Activated CD8-positive, alpha-beta memory T cell treated with anti-CD3 and anti-CD28 coated beads, Interleukin-2, amount 50 U/mL, for 1 hour (primary cell): ENCODE data around the gene ISG20L2.

Experiments used
- DNase-seq: peaks from one replicate; pipeline ENCODE4 v3.0.0-alpha.2; 2020; ENCODE audit errors: extremely low read depth

ISG20L2 gene

DNA sequence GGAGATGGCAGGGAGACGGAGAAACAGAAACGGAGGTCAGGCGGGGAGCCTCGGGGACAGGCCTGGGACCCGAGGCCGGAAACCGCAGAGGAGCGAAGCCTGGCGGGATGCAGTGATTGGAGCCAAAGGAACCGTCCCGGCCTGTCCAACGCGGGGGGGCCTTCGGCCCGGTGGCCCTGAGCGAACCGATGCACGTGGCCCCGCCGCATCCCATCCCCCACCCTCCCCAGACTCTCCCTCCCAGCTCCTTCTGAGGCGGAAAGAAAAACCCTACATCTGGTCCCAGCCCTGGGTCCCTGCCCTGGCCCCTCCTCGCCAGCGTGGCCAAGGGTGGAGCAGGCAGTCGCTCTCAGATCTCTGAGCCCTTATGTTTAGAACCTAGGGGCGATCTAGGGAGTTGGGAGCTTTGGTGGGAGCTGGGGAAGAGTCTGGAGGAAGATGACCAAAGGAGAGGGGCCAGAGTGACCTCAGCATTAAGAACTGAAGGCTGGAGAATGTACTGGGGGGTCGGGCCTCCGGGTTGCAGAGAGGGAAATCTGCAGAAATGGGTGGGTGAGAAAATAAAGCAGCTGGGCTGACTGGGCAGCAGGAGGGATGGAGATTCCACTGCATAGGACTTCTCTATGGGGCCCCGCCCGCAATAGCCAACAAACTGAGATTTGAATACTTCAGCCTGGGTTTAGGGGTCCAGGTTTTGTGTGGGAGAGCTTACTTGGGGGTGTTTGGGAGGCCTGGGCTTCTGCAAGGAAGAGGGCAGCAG, 21.7 kb downstream of the ISG20L2 start:
- no peak for DNase-seq

DNA sequence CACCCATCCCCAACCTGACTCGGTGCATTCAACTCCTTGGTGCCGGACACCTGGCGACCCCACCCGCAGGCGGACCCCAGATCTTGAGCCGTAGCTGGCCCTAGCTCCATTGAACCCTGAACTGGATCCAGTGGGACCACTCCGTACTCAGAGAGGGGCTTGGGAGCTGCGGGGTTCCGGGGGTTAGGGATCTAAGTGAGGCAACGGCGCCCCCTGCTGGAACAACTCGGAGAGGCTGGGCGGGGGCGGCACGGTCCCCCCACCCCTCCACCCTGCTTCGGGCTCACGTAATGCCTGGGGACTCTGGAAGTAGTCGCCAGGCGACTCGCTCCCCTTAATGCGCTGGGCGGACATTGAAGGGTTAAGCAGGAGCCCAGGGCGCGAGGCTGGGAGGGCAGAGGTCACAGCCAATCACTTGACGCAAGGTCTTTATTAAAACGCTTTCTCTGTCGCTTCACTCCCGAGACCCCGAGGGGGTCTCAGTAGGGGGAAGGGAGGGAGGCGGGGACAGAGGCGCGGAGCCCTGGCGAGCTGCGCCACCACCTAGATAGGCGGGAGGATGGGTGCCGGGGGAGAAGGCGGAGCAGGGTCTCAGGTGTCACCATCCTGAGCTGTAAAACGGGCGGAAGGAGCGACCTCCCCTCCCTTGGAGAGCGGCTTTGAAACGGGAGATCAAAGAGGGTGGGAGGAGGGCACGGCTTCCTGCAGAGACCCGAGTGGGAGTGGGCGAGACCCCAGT, 22.5 kb downstream of the ISG20L2 start:
- peak; percentile 34 for DNase-seq

DNA sequence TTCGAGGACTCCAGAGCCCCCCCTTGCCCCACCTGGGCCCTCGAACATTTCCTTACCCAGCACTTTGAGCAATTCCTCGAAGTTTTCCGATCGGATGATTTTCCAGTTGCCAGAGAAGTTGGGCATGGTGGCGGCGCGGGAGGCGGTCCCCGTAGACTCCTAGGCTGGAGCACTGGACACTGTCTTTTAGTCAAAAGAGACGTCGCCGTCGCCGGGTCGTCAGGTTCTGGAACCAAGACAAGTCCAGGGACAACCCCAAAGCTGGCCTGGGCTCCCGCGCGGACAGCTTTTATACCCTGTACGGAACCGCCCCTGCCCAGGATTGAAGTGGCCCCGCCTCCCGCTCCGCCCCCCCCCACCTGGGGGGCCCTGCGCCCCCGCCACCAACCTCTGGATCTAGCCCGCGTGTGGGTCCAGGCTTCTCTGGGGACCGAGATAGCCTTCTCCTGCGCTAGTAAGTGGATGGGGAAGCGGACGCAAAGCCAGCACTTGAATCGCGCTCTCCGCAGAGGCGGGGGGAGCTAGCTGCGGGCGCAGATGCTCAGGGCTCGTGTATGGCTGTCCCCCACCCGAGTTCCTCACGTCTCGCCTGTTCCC, 23.1 kb downstream of the ISG20L2 start, which contains the start of gene CRABP2:
Gene CRABP2, minus strand, starts transcription at position 263 of the 597 bp plus-strand sequence. Its CDS starts 137 bp downstream, at position 126.
- no peak for DNase-seq

DNA sequence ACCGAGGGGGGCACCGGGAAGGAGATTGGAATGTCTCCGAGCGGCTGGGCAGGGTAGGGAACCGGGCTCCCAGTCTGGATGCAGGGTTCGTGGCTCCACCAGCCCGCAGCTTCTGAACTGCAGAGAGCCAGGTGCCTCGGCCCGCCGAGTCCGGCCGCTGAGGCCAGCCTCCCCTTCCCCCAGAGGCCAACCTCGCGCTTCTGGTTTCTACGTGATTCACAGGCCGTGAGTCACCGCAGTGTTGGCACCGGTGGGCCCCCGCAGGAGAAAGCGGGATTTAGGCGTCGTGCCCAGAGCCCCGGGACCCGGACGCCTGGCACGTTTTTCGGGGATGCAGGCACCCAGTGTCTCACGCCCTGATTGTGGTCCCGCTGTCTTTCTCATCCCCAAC, 23.6 kb downstream of the ISG20L2 start:
- no peak for DNase-seq

DNA sequence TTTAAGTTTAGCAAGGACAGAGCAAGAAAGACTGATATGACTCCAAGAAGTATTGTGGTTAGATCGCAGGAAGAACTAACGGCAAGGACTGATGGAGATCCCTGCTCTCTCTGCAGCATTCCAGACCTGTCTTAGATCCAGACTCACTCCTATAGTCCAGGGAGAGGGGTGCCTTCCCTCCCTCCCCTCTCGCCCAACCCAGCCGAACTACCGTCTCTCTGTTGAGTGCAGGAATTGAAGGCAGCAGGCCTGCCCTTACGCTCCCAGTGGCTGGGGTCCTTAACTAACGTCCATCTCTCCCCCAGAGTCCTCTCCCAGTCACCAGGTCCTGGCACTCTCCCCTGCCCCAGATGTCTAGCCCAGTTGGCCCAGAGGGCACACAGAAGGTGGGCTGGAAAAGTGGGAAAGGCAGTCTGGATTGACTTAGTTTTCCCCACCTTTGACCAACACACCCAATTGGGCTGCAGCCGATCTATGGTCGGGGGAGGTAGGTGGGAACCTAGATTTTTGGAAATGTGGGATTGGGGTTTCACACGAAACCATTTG, 24.3 kb downstream of the ISG20L2 start:
- no peak for DNase-seq

DNA sequence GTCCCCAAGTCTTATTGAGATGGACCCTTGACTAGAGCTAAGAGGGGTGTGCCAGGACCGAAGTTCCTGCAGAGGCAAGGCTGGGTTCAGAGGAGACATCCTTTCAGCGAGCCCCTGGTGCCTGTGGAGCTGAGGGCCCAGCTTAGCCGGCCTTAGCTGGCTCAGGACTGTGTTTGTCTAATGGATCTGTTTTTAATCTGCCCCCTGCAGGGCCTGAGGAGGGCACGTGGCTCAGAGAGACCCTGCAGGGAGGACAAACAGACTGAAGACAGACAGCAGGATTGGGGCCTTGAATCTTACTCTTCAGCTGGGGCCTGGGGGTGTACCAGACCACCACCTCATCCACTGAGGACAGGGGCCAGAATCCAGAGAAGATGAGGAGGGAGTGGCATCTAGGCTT, 24.8 kb downstream of the ISG20L2 start:
- DNase-seq = no peak

DNA sequence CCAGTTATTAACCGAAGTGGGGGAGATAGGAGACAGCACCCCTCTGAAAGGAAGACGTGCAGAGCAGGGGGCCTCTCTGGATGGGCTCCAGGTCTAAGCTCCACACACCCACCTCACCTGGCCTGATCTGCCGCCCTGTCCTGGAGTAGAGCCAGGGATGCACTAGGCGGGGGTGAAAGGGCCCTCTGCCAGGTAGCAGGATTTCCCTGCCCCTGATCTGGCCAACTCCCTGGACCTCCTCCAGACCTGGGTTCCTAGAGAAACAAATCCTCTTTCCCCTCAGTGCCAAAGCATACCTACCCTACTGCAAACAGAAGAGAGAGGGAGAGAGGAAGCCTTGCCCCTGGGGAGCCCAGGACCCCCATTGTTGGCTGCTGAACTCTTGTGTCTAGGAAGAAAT, 25.2 kb downstream of the ISG20L2 start:
- DNase-seq = no peak

DNA sequence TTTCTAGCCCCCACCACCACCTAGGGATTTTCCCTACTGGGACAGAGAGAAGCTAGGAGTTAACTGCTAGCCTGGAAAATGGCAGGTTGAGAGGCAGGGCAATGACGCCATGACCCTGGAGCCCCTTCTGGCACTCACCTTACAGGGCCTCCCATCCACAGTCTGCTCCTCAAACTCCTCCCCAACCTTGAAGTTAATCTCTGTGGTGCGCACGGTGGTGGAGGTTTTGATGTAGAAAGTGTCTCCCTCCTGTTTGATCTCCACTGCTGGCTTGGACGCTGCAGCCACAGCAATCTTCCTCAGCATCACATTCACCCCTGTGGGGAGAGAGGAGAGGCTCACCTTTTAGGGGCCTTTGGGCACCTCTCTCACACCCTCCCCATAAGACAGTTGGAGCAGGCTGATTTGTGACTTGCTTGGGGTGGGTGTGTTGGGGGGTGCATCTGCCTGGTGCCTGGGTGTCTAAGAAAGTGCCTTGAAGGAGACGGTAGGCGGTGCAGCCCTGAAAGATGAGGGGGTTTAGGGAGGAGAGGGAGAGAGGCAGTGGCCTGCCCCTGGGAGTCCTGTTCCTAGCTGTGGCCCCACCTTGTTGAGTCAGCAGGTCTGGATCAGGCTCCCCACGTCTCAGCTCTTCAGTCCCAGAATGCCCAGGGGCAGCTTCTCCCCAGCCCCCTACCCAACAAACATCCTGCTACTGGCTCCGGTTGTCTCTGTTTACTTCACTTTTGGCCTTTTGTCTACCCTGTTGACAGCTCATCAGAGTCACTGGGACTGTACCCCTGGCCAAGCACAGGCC, 27.6 kb downstream of the ISG20L2 start:
- DNase-seq = no peak

DNA sequence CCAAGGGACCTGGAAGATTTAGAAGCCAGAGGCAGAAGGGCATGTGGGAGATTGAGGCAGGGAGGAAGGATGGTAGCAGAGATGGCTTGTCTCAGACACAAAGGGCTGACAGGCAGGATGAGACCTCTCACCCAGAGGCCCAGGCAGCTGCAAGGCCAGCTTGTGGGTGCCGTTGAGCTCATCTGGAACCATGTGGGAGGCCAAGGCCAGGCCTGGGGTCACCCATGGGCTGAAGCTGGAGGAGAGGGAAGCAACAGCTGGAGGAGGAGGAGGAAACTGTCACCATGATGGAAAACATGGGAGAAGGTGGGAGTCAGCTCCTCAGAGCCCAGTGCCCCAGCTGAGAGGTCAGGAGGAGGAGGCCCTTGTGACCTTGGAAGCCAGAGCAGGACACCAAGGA, 29.6 kb downstream of the ISG20L2 start:
- no peak for DNase-seq

DNA sequence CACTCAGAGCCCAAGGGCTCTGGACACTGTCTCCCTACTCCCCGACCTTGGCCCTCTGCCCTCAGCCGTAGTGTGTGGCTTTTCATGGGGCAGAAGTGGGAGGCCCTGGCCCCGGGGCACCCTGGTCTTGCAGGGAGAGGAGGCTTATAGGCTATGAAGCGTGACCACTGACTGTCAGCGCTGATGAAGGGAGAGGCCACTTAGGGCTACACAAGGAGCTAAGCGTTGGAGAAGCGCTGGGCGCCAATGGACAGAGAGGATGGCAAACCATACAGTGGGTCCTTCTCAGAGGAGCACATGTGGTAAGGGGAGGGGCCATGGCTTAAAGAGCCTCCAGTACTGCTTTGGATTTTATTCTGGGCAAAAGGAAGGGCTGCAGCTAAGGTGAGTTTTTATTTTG, 31.1 kb downstream of the ISG20L2 start:
- no peak for DNase-seq

DNA sequence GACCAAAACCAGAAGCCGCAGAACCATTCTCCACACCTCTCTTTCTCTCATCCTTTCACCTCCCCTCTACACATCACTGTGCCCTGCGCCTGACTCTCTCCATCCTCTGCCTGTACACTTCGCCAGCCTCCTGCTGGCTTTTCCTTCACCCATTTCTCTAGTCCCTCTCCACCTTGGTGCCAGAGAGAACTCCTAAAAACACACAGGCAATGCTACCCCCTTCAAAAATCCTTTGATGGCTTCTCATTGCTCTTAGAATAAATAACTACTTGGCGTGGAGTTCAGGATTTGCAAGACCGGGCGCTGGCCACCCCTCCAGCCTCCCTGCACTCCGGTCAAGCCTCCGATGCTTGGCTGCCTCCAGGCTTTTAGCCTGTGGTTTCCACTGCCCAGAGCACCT, 31.8 kb downstream of the ISG20L2 start:
- no peak for DNase-seq

DNA sequence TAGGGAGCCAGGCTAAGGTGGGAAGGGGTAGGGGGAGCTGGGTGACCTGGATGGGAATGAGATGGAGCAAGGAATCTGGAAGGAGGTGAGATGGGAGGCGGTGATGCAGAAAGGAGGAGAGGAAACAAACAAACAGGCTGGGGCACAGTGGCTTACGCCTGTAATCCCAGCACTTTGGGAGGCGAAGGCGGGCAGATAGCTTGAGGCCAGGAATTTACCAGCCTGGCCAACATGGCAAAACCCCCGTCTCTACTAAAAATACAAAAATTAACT, 33.9 kb downstream of the ISG20L2 start:
- DNase-seq = no peak

DNA sequence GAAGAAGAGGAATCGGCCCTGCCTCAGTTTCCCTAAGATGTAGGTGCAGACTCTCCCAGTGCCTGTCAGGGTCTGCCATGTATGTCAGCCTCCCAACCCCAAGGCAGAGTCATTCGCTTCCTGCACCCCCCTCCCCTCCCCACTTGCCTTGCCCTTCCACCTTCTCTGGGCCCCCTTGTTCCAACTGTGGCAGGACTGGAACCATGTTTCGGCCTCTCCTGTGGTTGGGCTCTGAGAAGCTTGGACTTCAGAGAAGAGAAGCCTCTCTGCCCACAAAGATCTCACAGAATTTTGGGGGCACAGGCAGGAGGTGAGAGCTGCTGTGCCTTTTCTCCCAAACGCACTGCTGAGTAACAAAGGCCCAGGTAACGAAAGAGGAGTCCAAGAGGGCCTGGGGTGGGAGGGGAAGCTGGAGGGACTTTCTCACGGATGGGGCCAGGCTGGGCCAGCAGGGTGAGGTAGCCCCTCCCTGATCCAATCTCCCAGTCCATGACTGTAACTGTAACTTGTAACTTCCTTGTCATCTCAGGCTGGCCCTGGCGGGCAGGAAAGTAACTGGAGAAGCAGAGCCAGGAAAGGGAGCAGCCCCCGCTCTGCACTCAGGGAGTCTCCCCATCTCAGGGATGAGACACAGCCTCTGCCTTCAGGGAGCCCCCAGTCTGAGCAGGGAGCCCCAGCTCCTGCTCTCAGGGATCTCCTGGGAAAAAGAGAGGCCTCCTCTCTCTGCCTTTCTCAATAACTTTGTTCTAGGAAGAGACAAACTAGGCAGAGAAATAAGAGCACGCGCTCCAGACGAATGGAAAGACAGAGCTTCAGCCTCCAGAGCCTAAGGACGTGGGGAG, 34.5 kb downstream of the ISG20L2 start:
- DNase-seq = no peak

DNA sequence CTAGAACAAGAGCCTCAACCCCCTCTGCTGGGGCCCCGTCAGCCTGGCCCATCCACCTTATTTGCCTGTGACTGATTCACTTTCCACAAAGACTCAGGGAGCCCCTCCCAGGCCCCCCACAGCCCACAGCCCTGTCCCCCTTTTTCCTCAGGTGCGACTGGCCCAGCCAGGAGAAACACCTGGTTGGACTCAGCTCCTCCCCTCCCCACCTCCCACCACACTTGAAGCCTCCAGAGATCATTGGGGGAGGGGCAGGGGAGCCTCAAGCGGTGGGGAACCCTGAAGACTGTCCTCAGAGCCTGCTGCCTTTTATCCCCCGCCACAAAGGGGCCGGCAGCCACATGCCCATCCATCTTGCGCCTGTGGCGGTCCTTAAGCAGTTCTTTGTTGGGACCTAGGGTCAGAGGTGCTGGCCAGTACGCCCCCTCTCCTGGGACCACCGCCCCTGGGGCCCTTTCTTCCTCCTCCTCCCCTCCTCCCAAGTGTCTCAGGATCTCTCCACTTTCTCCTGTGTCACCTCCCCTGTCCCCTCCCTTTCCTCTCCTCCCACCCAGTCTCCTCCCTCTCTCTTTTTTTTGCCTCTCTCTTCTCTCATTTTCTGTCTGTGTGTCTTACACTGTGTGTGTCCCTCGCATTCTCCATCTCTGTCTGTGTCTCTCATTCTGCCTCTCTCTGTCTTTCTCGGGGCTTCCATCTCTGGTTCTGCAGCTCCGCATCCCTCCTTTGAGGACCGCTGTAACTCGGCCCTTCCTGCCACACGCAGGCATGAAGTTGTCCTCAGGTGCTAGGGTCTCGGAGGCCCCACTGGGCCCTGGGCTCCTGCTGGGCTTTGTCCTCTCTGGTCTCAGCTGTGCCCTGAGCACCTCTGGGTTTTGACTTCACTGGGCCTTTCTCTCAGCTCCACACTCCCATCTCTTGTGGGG, 35.4 kb downstream of the ISG20L2 start:
- no peak for DNase-seq

DNA sequence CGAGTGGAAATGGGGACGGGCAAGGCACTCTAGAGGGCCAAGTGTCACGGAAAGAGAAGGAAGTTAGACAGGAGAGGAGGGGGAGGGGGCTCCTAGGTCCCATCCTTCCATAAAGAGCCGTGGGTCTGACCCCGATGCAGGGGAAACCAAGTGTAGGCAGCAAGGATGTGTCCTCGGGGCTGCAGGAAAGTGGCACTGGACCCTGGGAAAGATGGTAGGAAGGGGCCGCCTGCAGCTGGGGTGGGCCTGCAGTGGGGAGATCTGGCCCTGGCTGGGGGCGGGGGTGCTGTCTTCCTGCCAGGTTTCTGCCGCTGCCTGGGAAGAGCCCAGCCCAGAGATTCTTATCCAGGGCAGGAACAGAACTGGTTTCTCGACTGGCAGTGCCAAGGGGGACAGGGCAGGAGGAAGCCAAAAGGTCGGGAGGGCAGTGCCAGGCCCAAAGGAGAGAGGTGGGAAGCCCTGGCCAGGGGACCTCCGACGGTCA, 36.1 kb downstream of the ISG20L2 start:
- no peak for DNase-seq

DNA sequence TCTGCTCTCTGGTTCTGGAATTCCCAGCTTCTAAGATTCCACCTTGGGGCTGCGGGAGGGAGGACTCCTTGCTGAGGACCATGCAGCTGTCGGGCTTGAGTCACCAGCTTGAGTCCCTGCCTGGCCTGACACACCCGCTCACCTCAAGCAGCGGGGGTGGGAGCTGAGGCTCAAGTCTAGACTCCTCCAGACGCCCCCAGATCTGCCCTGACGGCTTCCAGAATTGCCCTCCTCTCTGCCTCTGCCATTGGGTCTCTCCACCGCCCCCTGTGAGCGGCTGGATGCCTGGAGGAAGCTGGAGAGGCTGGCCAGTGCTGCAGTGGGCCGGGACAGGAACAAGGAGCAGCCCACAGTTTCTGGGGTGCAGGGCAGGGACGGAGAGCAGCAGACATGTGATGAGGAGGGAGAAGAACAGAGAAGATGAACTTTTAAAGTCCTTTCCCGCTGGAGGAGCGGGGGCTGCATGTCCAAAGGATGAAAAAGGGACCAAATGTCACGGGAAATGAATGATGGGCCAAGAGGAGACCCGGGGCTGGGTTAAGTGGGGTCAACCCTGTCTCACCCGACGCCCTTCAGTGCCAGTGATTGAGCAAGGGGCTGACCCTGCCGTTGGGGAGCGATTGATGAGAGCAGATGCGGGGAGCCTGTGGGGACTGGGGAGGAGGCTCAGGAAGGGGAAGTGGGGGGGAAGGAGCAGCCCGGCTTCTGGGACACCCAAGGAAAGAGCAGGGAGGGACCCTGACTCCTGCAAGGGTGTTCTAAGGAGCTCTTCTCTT, 36.7 kb downstream of the ISG20L2 start:
- no peak for DNase-seq

DNA sequence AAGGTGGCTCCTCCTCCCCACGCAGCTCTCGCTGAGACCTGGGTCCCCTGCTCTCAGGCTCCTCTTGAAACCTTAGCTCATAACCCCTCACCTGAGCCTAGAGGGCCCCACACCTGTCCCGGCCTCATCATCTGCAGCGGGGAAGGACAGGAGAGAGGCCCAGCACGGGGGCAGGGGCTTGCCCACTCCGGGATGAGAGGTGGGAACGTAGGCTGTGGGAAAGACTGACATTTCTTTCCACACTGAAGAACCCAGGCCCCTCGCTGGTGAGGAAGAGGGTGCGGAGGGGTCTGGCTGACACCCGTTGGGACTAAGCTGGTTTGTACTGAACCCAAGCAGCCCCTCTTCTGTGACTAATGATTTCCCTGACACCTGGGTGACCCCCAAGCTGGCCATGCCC, 37.4 kb downstream of the ISG20L2 start:
- no peak for DNase-seq

DNA sequence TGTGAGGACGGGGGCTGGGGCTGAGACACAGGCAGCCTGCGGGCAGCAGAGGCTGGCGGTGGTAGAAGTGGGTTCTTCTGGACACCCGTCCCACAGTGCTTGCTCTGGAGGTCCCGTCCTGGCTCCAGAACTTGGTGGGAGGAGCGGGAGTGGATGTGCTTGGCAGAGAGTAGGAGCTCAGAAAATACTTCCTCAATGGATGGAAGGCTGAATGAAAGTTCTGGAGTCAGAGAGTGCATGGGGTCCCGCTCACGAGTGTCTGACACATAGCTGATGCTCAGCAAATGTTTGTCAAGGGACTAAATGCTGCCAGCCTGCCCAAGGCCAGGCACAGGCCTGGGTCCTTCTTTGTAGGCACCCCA, 37.9 kb downstream of the ISG20L2 start:
- no peak for DNase-seq
